Measurements from ENCODE around the gene OGN.

The OGN gene

DNA sequence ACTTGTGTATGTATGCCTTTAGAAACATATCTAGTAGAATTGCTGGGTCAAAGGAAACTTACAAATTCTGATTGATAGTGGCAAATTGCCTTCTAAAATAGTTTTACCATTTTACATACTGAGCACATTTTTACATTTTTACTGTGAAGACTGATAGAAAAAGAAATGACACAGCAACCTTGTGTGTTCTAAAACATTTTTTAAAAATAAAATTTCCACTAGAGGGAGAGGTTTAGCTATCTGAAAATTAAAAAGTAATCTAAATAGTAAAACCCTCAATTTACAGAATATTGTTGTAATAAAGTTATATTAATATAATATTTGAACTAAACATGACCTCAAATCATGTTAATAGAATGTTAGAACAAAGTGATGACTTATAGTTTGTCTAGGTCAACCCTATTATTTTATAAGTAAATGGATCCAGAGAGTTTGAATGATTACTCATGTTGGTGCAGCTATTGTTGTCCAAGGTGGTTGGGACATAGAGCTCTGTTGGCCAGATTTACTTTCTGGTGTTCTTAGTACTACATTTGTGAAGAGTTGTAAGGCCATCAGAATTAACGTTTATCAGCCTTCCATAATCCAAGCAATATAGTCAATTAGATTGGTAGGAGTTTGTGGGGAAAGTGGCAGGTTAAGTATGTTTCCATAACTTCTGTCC, 61.4 kb downstream of the OGN start:
- no peak for DNase-seq

DNA sequence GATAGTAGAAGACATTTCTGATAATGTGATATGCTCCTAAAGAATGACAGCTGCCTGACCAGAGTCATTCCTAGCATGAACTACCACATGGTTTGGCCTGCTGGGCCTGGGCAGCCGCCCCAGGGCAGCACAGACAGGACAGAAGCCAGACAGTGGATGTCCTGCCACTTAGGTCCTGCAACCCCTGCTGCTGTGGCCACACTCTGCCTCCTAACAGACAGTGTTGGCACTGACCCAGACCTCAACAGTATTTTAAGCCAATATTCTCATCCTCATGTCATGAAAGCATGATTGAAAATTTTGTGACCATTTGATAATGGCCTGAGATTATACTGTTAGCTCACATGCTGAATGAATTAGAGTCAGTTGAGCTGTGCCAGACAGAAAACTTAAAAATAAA, 62.8 kb downstream of the OGN start:
- no peak for DNase-seq

DNA sequence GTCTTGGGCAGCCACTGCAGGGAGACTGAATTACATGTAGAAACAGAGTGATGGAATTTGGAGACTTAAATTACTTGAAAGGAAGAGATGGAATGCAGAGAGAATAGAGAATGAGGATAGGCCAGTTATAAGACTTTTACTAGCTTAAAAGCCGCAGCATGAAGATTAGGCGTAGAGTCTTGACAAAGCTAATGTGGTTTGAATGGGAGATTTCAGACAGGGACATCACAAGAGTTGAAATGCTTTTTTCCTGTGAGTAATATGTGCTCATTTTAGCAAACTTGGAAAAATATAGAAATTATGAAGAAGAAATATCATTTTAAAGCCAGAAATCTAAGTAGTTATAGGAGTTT, 71.1 kb downstream of the OGN start:
- DNase-seq, result no peak
